NT2/D1 (cell line): ENCODE data around the gene CSTF1.

ENCODE experiments used
- SUZ12 ChIP-seq: IDR thresholded peaks from 2 replicates; pipeline ENCODE4 v1.6.1; 2011; ENCODE audit not compliant: insufficient read length, insufficient read depth; ENCODE audit errors: extremely low read depth
- YY1 ChIP-seq: IDR thresholded peaks from 2 replicates; pipeline ENCODE4 v1.6.1; 2011; ENCODE audit not compliant: insufficient read length, insufficient read depth
- ZNF274 ChIP-seq: IDR thresholded peaks from 2 replicates; pipeline ENCODE4 v1.6.1; 2011; ENCODE audit warnings: mild to moderate bottlenecking, low read depth, low read length

GRCh38 chr20:56381501-56381900 is 10.9 kb upstream of the CSTF1 start:
- TF ChIP-seq SUZ12 (no peak), YY1 (no peak), ZNF274 (no peak)
